SK-N-MC (cell line): Measurements from ENCODE around the gene LIN7A.

ENCODE experiments used
- EZH2 ChIP-seq: fragments of 200-600 bp; sonication (generic); IDR thresholded peaks from one replicate; pipeline ENCODE4 v1.6.1; 2017; ENCODE audit warnings: antibody characterized with exemption
- POLR2AphosphoS5 ChIP-seq: IDR thresholded peaks from 2 replicates; pipeline ENCODE4 v1.6.1; 2012; ENCODE audit warnings: mild to moderate bottlenecking, low read depth, low read length, borderline replicate concordance

DNA sequence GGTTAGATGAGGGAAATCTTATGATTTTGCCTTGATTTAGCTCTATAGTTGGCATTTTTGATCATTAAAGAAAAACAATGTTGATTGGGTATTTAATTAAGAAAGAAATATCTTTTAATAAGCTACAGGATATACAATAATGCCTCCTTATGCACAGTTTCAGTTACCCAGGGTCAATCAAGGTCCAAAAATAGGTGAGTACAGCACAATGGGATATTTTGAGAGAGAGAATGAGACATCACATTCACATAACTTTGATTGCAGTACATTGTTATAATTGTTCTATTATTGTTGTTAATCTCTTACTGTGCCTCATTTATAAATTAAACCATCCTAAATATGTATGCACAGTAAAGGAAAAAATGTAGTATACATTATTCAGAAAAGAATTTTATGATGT is 118.9 kb downstream of the LIN7A start:
- TF ChIP-seq POLR2AphosphoS5 (no peak), EZH2 (no peak)
